HG02798 (cell line): ENCODE data around the gene FREM1.

ENCODE experiments used
- ATAC-seq: cut with Tn5 transposase; IDR thresholded peaks from one replicate; pipeline ENCODE4 v1.9.1; 2021; ENCODE audit warnings: mild to moderate bottlenecking; ENCODE audit not compliant: unreplicated experiment, poor library complexity

Gene FREM1

GRCh38 chr9:14911046-14911445 lies 818 bp upstream of the FREM1 start:
- no peak for ATAC-seq

GRCh38 chr9:14909601-14909960 lies 647 bp downstream of the FREM1 start:
- no peak for ATAC-seq

GRCh38 chr9:14909181-14909580 lies 1.0 kb downstream of the FREM1 start:
- no peak for ATAC-seq

GRCh38 chr9:14908295-14909180 lies 1.7 kb downstream of the FREM1 start:
- no peak for ATAC-seq

- no peak for ATAC-seq
Observed at GRCh38 chr9:14907696-14908095, 2.5 kb downstream of the FREM1 start.

GRCh38 chr9:14907360-14907685 lies 2.9 kb downstream of the FREM1 start:
- no peak for ATAC-seq

- no peak for ATAC-seq
Observed at GRCh38 chr9:14906644-14907359, 3.4 kb downstream of the FREM1 start.

GRCh38 chr9:14906000-14906399 lies 4.2 kb downstream of the FREM1 start:
- ATAC-seq = no peak

- ATAC-seq = no peak
Observed at GRCh38 chr9:14903040-14903439, 7.2 kb downstream of the FREM1 start.

GRCh38 chr9:14902561-14902960 lies 7.7 kb downstream of the FREM1 start:
- ATAC-seq = no peak

- ATAC-seq = no peak
Observed at GRCh38 chr9:14899815-14900193, 10.4 kb downstream of the FREM1 start.

- ATAC-seq = no peak
Observed at GRCh38 chr9:14899042-14899814, 11.0 kb downstream of the FREM1 start.

- ATAC-seq = no peak
Observed at GRCh38 chr9:14895806-14896205, 14.4 kb downstream of the FREM1 start.

- ATAC-seq = no peak
Observed at GRCh38 chr9:14893280-14893679, 16.9 kb downstream of the FREM1 start.

- no peak for ATAC-seq
Observed at GRCh38 chr9:14891332-14891731, 18.9 kb downstream of the FREM1 start.

GRCh38 chr9:14889451-14889850 lies 20.8 kb downstream of the FREM1 start:
- ATAC-seq = no peak

- no peak for ATAC-seq
Observed at GRCh38 chr9:14888875-14889274, 21.4 kb downstream of the FREM1 start.

GRCh38 chr9:14888272-14888671 lies 22.0 kb downstream of the FREM1 start:
- ATAC-seq = no peak

- ATAC-seq = no peak
Observed at GRCh38 chr9:14887149-14887548, 23.1 kb downstream of the FREM1 start.

- no peak for ATAC-seq
Observed at GRCh38 chr9:14883310-14883944, 26.8 kb downstream of the FREM1 start.

- no peak for ATAC-seq
Observed at GRCh38 chr9:14882090-14882489, 28.1 kb downstream of the FREM1 start.
